ENCODE results near the gene ZNF423. TPM values are rescaled to one million over a fixed set of nuclear protein-coding genes. Genes with fewer than 3 reads are reported as not detected.
A peak's percentile ranks its signal among the peaks of the same experiment; 100 is the strongest.

The ZNF423 gene
- total and polyA plus RNA-seq, 10 donors: 0.36 to 7.0 (median 3.7) TPM

DNA sequence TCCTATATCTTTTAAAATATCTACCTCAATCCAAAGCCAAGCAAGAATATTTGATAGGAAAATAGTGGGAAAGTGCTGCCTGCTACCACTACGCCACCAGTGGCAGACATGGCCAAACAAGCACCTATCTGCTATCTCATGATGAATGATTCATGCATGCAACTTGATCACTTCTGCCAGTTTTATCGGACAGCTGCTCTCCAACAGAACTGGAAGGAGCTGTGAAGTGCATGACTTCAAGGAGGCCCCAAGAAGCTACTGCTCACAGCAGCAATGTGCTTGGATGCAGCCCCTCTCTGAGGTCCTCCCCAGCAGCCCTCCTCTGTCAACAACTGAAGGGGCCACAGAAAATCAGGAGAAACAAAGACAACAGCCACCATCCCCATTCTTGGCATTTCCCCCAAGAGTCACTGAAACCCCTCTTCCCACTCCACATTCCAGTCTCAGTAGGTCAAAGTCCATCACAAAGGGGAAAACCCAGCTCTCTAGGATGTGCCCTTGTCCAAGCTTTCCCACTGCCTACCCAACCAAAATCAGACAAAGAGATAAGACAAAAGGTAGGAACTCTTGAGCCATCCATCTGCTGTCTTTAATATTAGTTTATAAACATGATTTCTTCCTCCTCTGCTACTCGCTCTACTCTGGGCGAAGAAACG lies 267.1 kb downstream of the ZNF423 start:
- Histone ChIP-seq H3K9me3 (no peaks in the 10 kb centered on the region), H3K36me3 (no peaks in the 10 kb centered on the region), H3K27ac (no peak overlapping the region), H3K4me3 (no peak overlapping the region), H3K4me1 (peaks cover 0 to 6% (median 0%) of the 10 kb centered on the region in 6 donors), H3K27me3 (replicated peaks in 1 of 7) (no peaks in the 10 kb centered on the region)
- peak; percentile 22 for DNase-seq
- intact Hi-C loops (cut with DNase I; ENCODE audit: low total_unique reads): no loop called here
- TF ChIP-seq POLR2AphosphoS5 (IDR thresholded peaks at IDR 0.05) (no peak), POLR2A (IDR thresholded peaks at IDR 0.05) (no peak)
- TF ChIP-seq, protein P1, sequence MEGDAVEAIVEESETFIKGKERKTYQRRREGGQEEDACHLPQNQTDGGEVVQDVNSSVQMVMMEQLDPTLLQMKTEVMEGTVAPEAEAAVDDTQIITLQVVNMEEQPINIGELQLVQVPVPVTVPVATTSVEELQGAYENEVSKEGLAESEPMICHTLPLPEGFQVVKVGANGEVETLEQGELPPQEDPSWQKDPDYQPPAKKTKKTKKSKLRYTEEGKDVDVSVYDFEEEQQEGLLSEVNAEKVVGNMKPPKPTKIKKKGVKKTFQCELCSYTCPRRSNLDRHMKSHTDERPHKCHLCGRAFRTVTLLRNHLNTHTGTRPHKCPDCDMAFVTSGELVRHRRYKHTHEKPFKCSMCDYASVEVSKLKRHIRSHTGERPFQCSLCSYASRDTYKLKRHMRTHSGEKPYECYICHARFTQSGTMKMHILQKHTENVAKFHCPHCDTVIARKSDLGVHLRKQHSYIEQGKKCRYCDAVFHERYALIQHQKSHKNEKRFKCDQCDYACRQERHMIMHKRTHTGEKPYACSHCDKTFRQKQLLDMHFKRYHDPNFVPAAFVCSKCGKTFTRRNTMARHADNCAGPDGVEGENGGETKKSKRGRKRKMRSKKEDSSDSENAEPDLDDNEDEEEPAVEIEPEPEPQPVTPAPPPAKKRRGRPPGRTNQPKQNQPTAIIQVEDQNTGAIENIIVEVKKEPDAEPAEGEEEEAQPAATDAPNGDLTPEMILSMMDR (IDR thresholded peaks at IDR 0.05 in 8 of 11, conservative IDR thresholded peaks at IDR 0.05 in 3 of 11): no peak
- WGBS, 5 donors: 85 to 95% (median 93%) methylated on average over 5 of the region's 5 CpGs

DNA sequence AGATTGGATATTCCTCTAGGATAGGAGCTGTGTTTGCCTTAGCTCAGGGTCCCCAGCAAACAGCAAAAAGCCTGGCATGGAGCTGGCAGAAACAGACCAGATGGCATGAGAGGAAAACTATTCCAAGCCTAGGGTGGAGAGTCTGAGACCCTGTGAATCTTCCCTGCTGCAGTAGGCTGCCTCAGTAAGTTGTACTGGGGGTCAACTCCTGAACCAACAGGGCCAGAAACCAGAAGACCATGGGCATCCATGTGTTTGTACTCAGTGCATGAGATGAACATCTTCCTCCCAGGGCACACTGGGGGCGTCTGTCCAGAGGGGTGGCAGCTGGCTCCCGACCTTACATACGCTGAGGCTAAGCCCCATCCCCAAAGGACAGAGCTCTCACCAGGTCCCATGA lies 267.9 kb downstream of the ZNF423 start:
- TF ChIP-seq POLR2A (IDR thresholded peaks at IDR 0.05) (no peak), POLR2AphosphoS5 (IDR thresholded peaks at IDR 0.05) (no peak)
- TF ChIP-seq, protein P1 (IDR thresholded peaks at IDR 0.05 in 8 of 11, conservative IDR thresholded peaks at IDR 0.05 in 3 of 11): no peak
- peak; percentile 27 for DNase-seq
- WGBS, 5 donors: 83 to 100% (median 88%) methylated on average over 3 of the region's 3 CpGs

DNA sequence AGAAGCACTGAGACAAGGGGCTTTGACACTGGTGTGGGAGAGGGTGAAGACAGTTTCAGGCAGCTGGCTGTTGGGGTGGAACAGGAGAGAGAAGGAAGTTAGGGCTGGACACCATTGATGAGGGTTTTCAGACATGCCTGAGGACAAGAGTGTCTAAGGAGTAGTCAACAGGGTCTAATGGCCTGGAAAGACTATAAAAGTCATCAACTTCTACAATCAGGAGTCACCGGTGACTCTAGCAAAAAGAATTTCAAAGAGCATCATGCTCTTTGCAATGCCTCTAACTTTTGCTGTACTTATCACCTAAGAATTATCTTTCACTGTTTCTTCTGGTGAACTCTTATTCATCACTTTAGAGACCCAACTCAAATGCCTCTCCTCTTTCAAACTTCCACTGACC lies 268.4 kb downstream of the ZNF423 start:
- H3K9me3 ChIP-seq: no peaks in the 10 kb centered on the region
- WGBS, 5 donors: 90 to 100% (median 98%) methylated on average over 1 of the region's 1 CpG
- H3K27me3 ChIP-seq (replicated peaks in 1 of 7): no peaks in the 10 kb centered on the region
- no peak overlapping the region for H3K27ac ChIP-seq
- no peaks in the 10 kb centered on the region for H3K36me3 ChIP-seq
- TF ChIP-seq POLR2AphosphoS5 (IDR thresholded peaks at IDR 0.05): no peak
- no peak for TF ChIP-seq POLR2A (IDR thresholded peaks at IDR 0.05)
- TF ChIP-seq, protein P1 (IDR thresholded peaks at IDR 0.05 in 8 of 11, conservative IDR thresholded peaks at IDR 0.05 in 3 of 11): no peak
- no peak for DNase-seq
- no peaks in the 10 kb centered on the region for H3K4me1 ChIP-seq
- H3K4me3 ChIP-seq: no peak overlapping the region
- intact Hi-C loops (cut with DNase I; ENCODE audit: low total_unique reads): no loop called here

More for the DNA sequence above, 267.9 kb downstream of the ZNF423 start:
- intact Hi-C loops (cut with DNase I; ENCODE audit: low total_unique reads): no loop called here
- no peaks in the 10 kb centered on the region for H3K9me3 ChIP-seq
- H3K27ac ChIP-seq: no peak overlapping the region
- H3K27me3 ChIP-seq (replicated peaks in 1 of 7): no peaks in the 10 kb centered on the region
- peaks cover 0 to 3% (median 0%) of the 10 kb centered on the region in 6 donors for H3K4me1 ChIP-seq
- no peak overlapping the region for H3K4me3 ChIP-seq
- H3K36me3 ChIP-seq: no peaks in the 10 kb centered on the region

DNA sequence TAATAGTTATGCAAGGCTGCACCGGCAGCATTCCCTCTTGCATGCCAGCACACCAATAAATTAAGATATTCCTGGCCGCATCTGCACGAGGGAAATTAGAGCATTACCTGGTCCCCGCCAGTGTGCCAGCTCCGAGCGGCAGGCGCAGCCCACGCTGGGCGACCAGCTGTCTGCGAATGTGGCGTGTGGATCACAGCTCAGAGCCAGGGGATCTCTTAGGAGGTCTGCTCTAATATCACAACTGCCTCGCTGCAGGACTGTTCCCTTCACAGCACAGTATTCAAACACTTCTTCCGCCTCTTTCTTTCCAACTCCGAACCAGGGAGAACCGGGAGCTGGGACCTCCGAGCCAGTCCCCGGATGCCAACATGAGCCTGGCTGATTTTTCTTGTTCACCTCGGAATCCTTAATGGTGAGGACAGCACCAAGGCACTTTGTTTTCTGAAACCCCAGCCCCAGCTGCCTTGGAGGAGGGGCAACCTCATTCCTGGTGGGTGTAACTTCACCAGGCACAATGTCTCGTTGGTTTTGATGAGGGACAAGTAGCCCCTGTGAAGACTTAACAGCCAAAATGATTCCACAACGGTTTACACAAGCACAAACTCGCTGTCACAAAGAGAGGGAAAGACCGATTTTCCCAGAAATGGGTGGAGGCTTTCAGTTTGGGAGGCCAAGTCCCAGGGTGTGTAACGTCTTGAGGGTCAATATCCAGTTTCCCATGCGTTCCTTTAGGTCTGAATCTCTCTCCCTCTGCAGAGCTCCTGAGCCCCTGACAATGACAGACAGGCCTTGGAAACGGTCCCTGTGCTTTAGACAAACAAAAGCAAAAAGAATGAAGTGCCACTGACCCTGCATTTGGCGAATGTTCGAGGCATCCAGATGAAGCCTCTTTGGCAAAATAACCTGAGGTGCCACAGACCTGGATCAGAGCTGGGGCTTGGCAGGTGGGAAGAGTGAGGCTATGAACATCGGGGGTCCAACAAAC lies 269.2 kb downstream of the ZNF423 start:
- Histone ChIP-seq H3K27ac (no peak overlapping the region), H3K4me1 (no peaks in the 10 kb centered on the region), H3K9me3 (no peaks in the 10 kb centered on the region), H3K4me3 (no peak overlapping the region), H3K36me3 (no peaks in the 10 kb centered on the region), H3K27me3 (replicated peaks in 1 of 7) (no peaks in the 10 kb centered on the region)
- WGBS, 5 donors: 81 to 91% (median 88%) methylated on average over 28 of the region's 28 CpGs
- peak; percentile 45 for DNase-seq
- TF ChIP-seq, protein P1 (IDR thresholded peaks at IDR 0.05 in 8 of 11, conservative IDR thresholded peaks at IDR 0.05 in 3 of 11): no peak
- intact Hi-C loops (cut with DNase I; ENCODE audit: low total_unique reads): no loop called here
